ENCODE data around the gene SKP1.

GRCh38 chr5:134131165-134131564 lies 45.6 kb downstream of the SKP1 start:
- TF ChIP-seq, protein P1, sequence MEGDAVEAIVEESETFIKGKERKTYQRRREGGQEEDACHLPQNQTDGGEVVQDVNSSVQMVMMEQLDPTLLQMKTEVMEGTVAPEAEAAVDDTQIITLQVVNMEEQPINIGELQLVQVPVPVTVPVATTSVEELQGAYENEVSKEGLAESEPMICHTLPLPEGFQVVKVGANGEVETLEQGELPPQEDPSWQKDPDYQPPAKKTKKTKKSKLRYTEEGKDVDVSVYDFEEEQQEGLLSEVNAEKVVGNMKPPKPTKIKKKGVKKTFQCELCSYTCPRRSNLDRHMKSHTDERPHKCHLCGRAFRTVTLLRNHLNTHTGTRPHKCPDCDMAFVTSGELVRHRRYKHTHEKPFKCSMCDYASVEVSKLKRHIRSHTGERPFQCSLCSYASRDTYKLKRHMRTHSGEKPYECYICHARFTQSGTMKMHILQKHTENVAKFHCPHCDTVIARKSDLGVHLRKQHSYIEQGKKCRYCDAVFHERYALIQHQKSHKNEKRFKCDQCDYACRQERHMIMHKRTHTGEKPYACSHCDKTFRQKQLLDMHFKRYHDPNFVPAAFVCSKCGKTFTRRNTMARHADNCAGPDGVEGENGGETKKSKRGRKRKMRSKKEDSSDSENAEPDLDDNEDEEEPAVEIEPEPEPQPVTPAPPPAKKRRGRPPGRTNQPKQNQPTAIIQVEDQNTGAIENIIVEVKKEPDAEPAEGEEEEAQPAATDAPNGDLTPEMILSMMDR (IDR thresholded peaks at IDR 0.05; ENCODE audit: insufficient read depth, low read depth, low read length) = no peak
- no peak for TF ChIP-seq EZH2 (IDR thresholded peaks at IDR 0.05; ENCODE audit: insufficient read depth, low read length)
